B cell (primary cell): ENCODE measurements around the gene GBP7.

Experiments
- EZH2 ChIP-seq: IDR thresholded peaks from 2 replicates; pipeline ENCODE4 v1.6.1; 2012; ENCODE audit warnings: borderline replicate concordance, low read depth, mild to moderate bottlenecking, moderate library complexity, low read length; ENCODE audit not compliant: insufficient read depth, poor library complexity, severe bottlenecking
- TF ChIP-seq, protein P1 (sequence below): fragments of 200-600 bp; IDR thresholded peaks from one replicate; pipeline ENCODE4 v1.8.0; 2022; ENCODE audit warnings: antibody characterized with exemption, mild to moderate bottlenecking

DNA sequence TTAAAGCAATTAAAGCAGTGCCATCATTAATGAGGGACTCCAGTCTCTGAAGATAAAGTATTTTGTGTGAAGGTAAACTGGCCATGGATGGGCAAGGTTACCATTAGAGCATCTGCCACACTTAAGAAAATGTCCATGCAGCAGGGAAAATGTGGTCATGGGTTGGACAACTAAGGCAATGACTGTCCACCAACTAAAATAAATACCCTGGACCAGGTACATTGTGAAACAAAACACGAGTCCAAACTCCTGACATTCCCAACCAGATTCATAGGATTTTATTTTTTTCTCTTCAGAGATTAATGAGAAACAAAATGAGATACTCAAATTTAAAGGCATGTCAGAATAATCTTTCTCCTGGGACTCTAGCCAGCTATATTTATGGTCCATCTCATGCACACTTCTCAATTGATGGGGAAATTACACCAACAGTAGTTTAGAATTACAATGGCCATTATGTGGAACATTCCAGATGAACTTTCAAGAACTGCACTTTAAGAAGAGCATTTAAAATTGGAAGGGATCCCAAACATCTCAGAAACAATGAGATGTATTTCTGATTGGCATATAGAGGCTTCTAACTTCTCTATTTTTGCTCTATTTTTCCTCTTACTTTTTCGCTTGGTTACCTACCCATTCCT, 8.1 kb downstream of the GBP7 start:
- TF ChIP-seq EZH2, result no peak
- TF ChIP-seq, protein P1, sequence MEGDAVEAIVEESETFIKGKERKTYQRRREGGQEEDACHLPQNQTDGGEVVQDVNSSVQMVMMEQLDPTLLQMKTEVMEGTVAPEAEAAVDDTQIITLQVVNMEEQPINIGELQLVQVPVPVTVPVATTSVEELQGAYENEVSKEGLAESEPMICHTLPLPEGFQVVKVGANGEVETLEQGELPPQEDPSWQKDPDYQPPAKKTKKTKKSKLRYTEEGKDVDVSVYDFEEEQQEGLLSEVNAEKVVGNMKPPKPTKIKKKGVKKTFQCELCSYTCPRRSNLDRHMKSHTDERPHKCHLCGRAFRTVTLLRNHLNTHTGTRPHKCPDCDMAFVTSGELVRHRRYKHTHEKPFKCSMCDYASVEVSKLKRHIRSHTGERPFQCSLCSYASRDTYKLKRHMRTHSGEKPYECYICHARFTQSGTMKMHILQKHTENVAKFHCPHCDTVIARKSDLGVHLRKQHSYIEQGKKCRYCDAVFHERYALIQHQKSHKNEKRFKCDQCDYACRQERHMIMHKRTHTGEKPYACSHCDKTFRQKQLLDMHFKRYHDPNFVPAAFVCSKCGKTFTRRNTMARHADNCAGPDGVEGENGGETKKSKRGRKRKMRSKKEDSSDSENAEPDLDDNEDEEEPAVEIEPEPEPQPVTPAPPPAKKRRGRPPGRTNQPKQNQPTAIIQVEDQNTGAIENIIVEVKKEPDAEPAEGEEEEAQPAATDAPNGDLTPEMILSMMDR, result no peak
